Mammary epithelial cell (primary cell): ENCODE measurements around the gene SLC16A13.

Source experiments
- CTCF ChIP-seq, 2 donors: IDR thresholded peaks in 1 of 2; conservative IDR thresholded peaks in 1 of 2; 2 replicates each; pipeline ENCODE4 v1.5.1; 2011 to 2012; ENCODE audit warnings: inconsistent platforms in 2 of 2, low read length in 2 of 2, mild to moderate bottlenecking in 2 of 2, control low read depth in 1 of 2, low read depth in 1 of 2; ENCODE audit not compliant: insufficient read depth in 1 of 2; ENCODE audit errors: extremely low read depth in 1 of 2
- EZH2 ChIP-seq: IDR thresholded peaks from 2 replicates; pipeline ENCODE4 v1.6.1; 2012; ENCODE audit warnings: low read length, inconsistent platforms, borderline replicate concordance

- TF ChIP-seq CTCF (conservative IDR thresholded peaks at IDR 0.05 in 1 of 2, IDR thresholded peaks at IDR 0.05 in 1 of 2; ENCODE audit: extremely low read depth in 1 of 2, insufficient read depth in 1 of 2, low read depth in 1 of 2, low read length in 2 of 2) (no peak), EZH2 (no peak)
These were observed 20.6 kb downstream of the SLC16A13 start for GRCh38 chr17:7056386-7056785.
